Hepatocyte (in vitro differentiated cells): Measurements from ENCODE around the gene RAMAC. TPM values are rescaled to one million over a fixed set of nuclear protein-coding genes. Genes with fewer than 3 reads are reported as not detected.

Experiments
- DNase-seq: peaks from one replicate; pipeline ENCODE4 v3.0.0-alpha.2; 2016; ENCODE audit warnings: low spot score
- H2AFZ ChIP-seq: fragments of 200-600 bp; sonication (generic); 2 replicates; pipeline ENCODE4 v1.6.0; 2016; ENCODE audit warnings: antibody characterized with exemption, mild to moderate bottlenecking
- H3K27ac ChIP-seq: fragments of 200-600 bp; sonication (generic); 2 replicates; pipeline ENCODE4 v1.5.1; 2016; ENCODE audit warnings: mild to moderate bottlenecking
- H3K27me3 ChIP-seq: fragments of 200-600 bp; sonication (generic); 2 replicates; pipeline ENCODE4 v1.6.1; 2016
- H3K36me3 ChIP-seq: fragments of 200-600 bp; sonication (generic); replicated peaks from 2 replicates; pipeline ENCODE4 v1.5.1; 2016; ENCODE audit warnings: low read depth; ENCODE audit not compliant: insufficient read depth
- H3K4me1 ChIP-seq: fragments of 200-600 bp; sonication (generic); 2 replicates; pipeline ENCODE4 v1.5.1; 2016; ENCODE audit warnings: mild to moderate bottlenecking, moderate library complexity; ENCODE audit not compliant: insufficient read depth
- H3K4me2 ChIP-seq: fragments of 200-600 bp; sonication (generic); 2 replicates; pipeline ENCODE4 v1.6.0; 2016
- H3K4me3 ChIP-seq: fragments of 200-600 bp; sonication (generic); 2 replicates; pipeline ENCODE4 v1.5.1; 2016; ENCODE audit warnings: mild to moderate bottlenecking
- H3K79me2 ChIP-seq: fragments of 200-600 bp; sonication (generic); 2 replicates; pipeline ENCODE4 v1.6.0; 2017; ENCODE audit warnings: mild to moderate bottlenecking
- H3K9me2 ChIP-seq: fragments of 200-600 bp; sonication (generic); replicated peaks from 2 replicates; pipeline ENCODE4 v1.6.0; 2017; ENCODE audit warnings: mild to moderate bottlenecking; ENCODE audit not compliant: insufficient read depth
- H3K9me3 ChIP-seq: fragments of 200-600 bp; sonication (generic); 2 replicates; pipeline ENCODE4 v1.5.1; 2016; ENCODE audit warnings: low read depth, mild to moderate bottlenecking
- H4K20me1 ChIP-seq: fragments of 200-600 bp; sonication (generic); 2 replicates; pipeline ENCODE4 v1.6.0; 2016; ENCODE audit warnings: mild to moderate bottlenecking; ENCODE audit not compliant: insufficient read depth, poor library complexity, severe bottlenecking
- EZH2 ChIP-seq: fragments of 200-600 bp; sonication (generic); IDR thresholded peaks from 2 replicates; pipeline ENCODE4 v1.6.1; 2016; ENCODE audit warnings: antibody characterized with exemption, mild to moderate bottlenecking, borderline replicate concordance
- EZH2phosphoT487 ChIP-seq: fragments of 200-600 bp; sonication (generic); IDR thresholded peaks from one replicate; pipeline ENCODE4 v1.6.1; 2018; ENCODE audit warnings: antibody characterized with exemption, mild to moderate bottlenecking, low read depth, moderate library complexity; ENCODE audit not compliant: unreplicated experiment, severe bottlenecking
- WGBS: methylation state at CpG from one replicate; pipeline ENCODE4 v1.1.6; 2016; ENCODE audit warnings: low lambda C conversion rate; ENCODE audit errors: missing lambda C conversion rate; 5-methylcytosine and 5-hydroxymethylcytosine counted together
- polyA plus RNA-seq: library from polyadenylated mRNA; unstranded; fragments of >200 nt; fragmentation: Nextera tagmentation; extraction: Ambion mirVana; gene quantifications from 2 replicates; pipeline ENCODE4 v1.2.1, GENCODE V29; 2016
- total RNA-seq: library from RNA; depleted of rRNA; stranded (reverse); fragments of >200 nt; gene quantifications from 2 replicates; pipeline ENCODE4 v1.2.3, GENCODE V29; 2014
- TF ChIP-seq, protein P1 (sequence below): fragments of 200-600 bp; sonication (generic); IDR thresholded peaks from 2 replicates; pipeline ENCODE4 v1.5.1; 2016; ENCODE audit warnings: antibody characterized with exemption, mild to moderate bottlenecking; ENCODE audit not compliant: poor library complexity

The RAMAC gene
- total and polyA plus RNA-seq, 2 experiments from 2014 or later: 55.5 to 64.1 TPM

DNA sequence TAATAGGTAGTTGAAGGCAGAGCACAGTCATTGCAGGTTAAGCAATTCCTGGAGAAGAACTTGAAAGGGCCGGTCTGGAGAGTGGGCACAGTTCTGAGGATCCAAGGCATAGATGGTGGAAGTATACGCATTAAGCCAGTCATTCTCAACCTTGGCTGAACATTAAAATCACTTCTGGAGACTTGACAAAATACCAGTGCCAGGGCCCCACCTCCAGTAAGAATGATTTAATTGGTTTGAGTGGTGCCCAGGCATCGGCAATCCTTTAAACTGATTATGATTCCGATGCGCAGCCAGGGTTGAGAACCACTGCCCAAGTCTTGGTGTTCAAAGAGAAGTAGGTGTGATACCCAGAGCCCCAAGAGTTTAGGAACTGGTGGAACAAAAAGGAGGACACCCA, 26.6 kb upstream of the RAMAC start:
- Histone ChIP-seq H3K79me2 (no peaks in the 10 kb centered on the region), H3K36me3 (no peaks in the 10 kb centered on the region), H3K4me2 (no peak overlapping the region), H3K27me3 (no peaks in the 10 kb centered on the region), H3K9me3 (no peaks in the 10 kb centered on the region), H3K9me2 (no peaks in the 10 kb centered on the region), H3K27ac (no peak overlapping the region), H3K4me1 (no peaks in the 10 kb centered on the region), H4K20me1 (no peaks in the 10 kb centered on the region), H3K4me3 (no peak overlapping the region), H2AFZ (no peak overlapping the region)
- TF ChIP-seq EZH2: no peak
- TF ChIP-seq, protein P1, sequence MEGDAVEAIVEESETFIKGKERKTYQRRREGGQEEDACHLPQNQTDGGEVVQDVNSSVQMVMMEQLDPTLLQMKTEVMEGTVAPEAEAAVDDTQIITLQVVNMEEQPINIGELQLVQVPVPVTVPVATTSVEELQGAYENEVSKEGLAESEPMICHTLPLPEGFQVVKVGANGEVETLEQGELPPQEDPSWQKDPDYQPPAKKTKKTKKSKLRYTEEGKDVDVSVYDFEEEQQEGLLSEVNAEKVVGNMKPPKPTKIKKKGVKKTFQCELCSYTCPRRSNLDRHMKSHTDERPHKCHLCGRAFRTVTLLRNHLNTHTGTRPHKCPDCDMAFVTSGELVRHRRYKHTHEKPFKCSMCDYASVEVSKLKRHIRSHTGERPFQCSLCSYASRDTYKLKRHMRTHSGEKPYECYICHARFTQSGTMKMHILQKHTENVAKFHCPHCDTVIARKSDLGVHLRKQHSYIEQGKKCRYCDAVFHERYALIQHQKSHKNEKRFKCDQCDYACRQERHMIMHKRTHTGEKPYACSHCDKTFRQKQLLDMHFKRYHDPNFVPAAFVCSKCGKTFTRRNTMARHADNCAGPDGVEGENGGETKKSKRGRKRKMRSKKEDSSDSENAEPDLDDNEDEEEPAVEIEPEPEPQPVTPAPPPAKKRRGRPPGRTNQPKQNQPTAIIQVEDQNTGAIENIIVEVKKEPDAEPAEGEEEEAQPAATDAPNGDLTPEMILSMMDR: no peak
- TF ChIP-seq EZH2phosphoT487: no peak
- DNase-seq: no peak
- WGBS: 99% methylated on average over 5 of the region's 5 CpGs

DNA sequence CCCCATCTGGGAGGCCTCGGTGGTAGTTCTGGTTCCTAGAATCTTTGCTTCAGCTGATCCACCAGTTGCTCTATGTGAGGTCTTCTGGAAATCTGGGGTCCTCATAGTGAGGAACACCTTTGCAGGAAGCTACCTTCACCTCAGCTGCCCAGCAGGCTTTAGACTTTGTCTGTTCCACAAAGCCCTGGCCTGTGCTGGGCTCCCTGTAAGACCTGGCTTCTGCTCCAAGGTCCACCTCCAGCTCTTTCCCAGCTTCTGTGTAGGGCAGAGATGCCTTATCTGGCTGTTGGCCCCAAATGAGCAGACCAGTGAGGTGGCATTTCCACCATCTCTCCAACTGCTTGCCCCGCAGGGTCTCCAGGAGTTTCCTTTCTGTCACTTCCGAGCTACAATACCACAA, 25.2 kb upstream of the RAMAC start:
- H2AFZ ChIP-seq: no peak overlapping the region
- WGBS: 99% methylated on average over 3 of the region's 3 CpGs
- TF ChIP-seq EZH2phosphoT487 (no peak), EZH2 (no peak)
- TF ChIP-seq, protein P1: no peak
- H3K9me2 ChIP-seq: no peaks in the 10 kb centered on the region
- H3K9me3 ChIP-seq: no peaks in the 10 kb centered on the region
- H3K4me1 ChIP-seq: no peaks in the 10 kb centered on the region
- no peaks in the 10 kb centered on the region for H3K27me3 ChIP-seq
- DNase-seq: no peak
- H3K27ac ChIP-seq: no peak overlapping the region
- no peaks in the 10 kb centered on the region for H3K36me3 ChIP-seq
- H3K4me2 ChIP-seq: no peak overlapping the region
- H3K4me3 ChIP-seq: no peak overlapping the region
- H4K20me1 ChIP-seq: no peaks in the 10 kb centered on the region
- no peaks in the 10 kb centered on the region for H3K79me2 ChIP-seq

DNA sequence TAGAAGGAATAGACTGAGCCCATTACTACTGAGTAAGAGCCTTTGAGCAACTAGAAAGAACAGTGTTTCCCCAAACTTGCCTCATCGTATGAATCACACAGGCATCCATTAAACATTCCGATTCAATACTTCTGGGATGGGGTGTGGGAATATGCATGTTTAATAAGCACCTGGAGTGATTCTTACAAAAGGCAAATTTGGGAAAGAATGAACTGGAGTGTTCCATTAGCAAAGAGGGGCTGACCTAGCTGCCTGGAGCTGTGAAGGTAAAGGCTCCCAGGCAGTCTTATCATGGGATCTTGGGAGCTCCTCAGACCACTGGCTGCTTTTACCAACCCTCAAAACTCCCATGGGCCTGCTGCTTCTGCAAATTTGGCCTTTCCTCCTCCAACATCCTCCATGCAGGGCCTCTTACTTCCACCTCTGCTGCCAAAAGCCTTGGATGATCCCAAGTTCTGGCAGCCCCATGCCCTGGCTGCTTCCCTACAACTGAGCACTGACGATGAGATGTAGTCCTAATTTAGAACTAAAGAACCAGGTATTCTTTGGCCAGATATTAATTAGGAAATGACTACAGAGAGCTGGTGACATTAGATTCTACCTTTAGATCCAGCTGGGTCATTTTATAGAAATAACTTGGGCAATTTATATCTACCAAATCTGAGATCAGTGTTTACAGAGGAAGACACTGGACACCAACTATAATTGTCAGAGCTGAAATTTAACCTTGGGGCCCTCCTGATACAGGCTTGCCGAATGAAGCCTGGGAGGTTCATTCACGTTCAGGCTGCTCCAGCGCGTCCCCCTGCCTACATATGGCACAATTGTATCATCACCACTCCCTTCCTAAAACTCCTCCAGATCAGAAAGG, 22.3 kb upstream of the RAMAC start:
- no peaks in the 10 kb centered on the region for H3K36me3 ChIP-seq
- no peaks in the 10 kb centered on the region for H3K9me3 ChIP-seq
- no peaks in the 10 kb centered on the region for H3K79me2 ChIP-seq
- H3K4me3 ChIP-seq: no peak overlapping the region
- H3K27me3 ChIP-seq: no peaks in the 10 kb centered on the region
- H3K4me1 ChIP-seq: no peaks in the 10 kb centered on the region
- H3K9me2 ChIP-seq: no peaks in the 10 kb centered on the region
- H2AFZ ChIP-seq: no peak overlapping the region
- H3K27ac ChIP-seq: no peak overlapping the region
- no peaks in the 10 kb centered on the region for H4K20me1 ChIP-seq
- no peak overlapping the region for H3K4me2 ChIP-seq
- 92% methylated on average over 7 of the region's 7 CpGs for WGBS
- DNase-seq: no peak
- TF ChIP-seq, protein P1: no peak
- TF ChIP-seq EZH2 (no peak), EZH2phosphoT487 (no peak)
